HEK293 (cell line): ENCODE data around the gene GNS.
A peak's percentile ranks its signal among the peaks of the same experiment; 100 is the strongest.

ENCODE experiments used
- IKZF3 ChIP-seq: fragments of 450-650 bp; IDR thresholded peaks from 2 replicates; pipeline ENCODE4 v1.5.0; 2018; ENCODE audit warnings: missing biosample characterization, mild to moderate bottlenecking, missing genetic modification characterization, moderate library complexity
- KLF1 ChIP-seq: fragments of 450-650 bp; formaldehyde crosslinking; IDR thresholded peaks from 2 replicates; pipeline ENCODE4 v1.5.1; 2016; ENCODE audit warnings: missing biosample characterization, missing genetic modification characterization
- OSR2 ChIP-seq: fragments of 450-650 bp; formaldehyde crosslinking; IDR thresholded peaks from 2 replicates; pipeline ENCODE4 v1.5.1; 2016; ENCODE audit warnings: missing biosample characterization, missing genetic modification characterization
- OVOL3 ChIP-seq: fragments of 450-650 bp; formaldehyde crosslinking; IDR thresholded peaks from 2 replicates; pipeline ENCODE4 v1.5.1; 2016; ENCODE audit warnings: missing biosample characterization, missing genetic modification characterization
- REPIN1 ChIP-seq: fragments of 450-650 bp; formaldehyde crosslinking; IDR thresholded peaks from 2 replicates; pipeline ENCODE4 v1.5.1; 2017; ENCODE audit warnings: missing biosample characterization, missing genetic modification characterization, low read depth
- TCF7L2 ChIP-seq: IDR thresholded peaks from 2 replicates; pipeline ENCODE4 v1.6.1; 2011; ENCODE audit warnings: low read depth, mild to moderate bottlenecking, inconsistent platforms, low read length, moderate library complexity, borderline replicate concordance
- TRIM28 ChIP-seq: IDR thresholded peaks from 2 replicates; pipeline ENCODE4 v1.6.1; 2011; ENCODE audit warnings: low read length, control low read depth, borderline replicate concordance
- WT1 ChIP-seq: fragments of 450-650 bp; formaldehyde crosslinking; IDR thresholded peaks from 2 replicates; pipeline ENCODE4 v1.5.1; 2016; ENCODE audit warnings: missing biosample characterization, missing genetic modification characterization
- ZBTB21 ChIP-seq: fragments of 450-650 bp; formaldehyde crosslinking; IDR thresholded peaks from 2 replicates; pipeline ENCODE4 v1.5.1; 2017; ENCODE audit warnings: missing biosample characterization, missing genetic modification characterization
- ZBTB48 ChIP-seq: fragments of 450-650 bp; formaldehyde crosslinking; IDR thresholded peaks from 2 replicates; pipeline ENCODE4 v1.5.1; 2016; ENCODE audit warnings: missing biosample characterization, missing genetic modification characterization
- ZBTB7A ChIP-seq: fragments of 450-650 bp; formaldehyde crosslinking; IDR thresholded peaks from 2 replicates; pipeline ENCODE4 v1.5.1; 2016; ENCODE audit warnings: low read depth, missing biosample characterization, missing genetic modification characterization
- ZFP41 ChIP-seq: fragments of 450-650 bp; formaldehyde crosslinking; IDR thresholded peaks from 2 replicates; pipeline ENCODE4 v1.5.1; 2016; ENCODE audit warnings: missing biosample characterization, missing genetic modification characterization, borderline replicate concordance
- ZFP69B ChIP-seq: fragments of 450-650 bp; formaldehyde crosslinking; IDR thresholded peaks from 2 replicates; pipeline ENCODE4 v1.5.1; 2016; ENCODE audit warnings: missing biosample characterization, missing genetic modification characterization
- ZNF138 ChIP-seq: fragments of 450-650 bp; formaldehyde crosslinking; IDR thresholded peaks from 2 replicates; pipeline ENCODE4 v1.5.1; 2016; ENCODE audit warnings: missing biosample characterization, missing genetic modification characterization, borderline replicate concordance
- ZNF19 ChIP-seq: fragments of 450-650 bp; formaldehyde crosslinking; IDR thresholded peaks from 2 replicates; pipeline ENCODE4; 2016; ENCODE audit warnings: missing biosample characterization, missing genetic modification characterization, low read depth
- ZNF2 ChIP-seq: fragments of 450-650 bp; formaldehyde crosslinking; IDR thresholded peaks from 2 replicates; pipeline ENCODE4 v1.5.1; 2016; ENCODE audit warnings: missing biosample characterization, missing genetic modification characterization
- ZNF23 ChIP-seq: fragments of 450-650 bp; formaldehyde crosslinking; IDR thresholded peaks from 2 replicates; pipeline ENCODE4 v1.5.1; 2016; ENCODE audit warnings: missing biosample characterization, missing genetic modification characterization, borderline replicate concordance
- ZNF248 ChIP-seq: fragments of 450-650 bp; formaldehyde crosslinking; IDR thresholded peaks from 2 replicates; pipeline ENCODE4 v1.5.1; 2017; ENCODE audit warnings: missing biosample characterization, missing genetic modification characterization
- ZNF266 ChIP-seq: fragments of 450-650 bp; formaldehyde crosslinking; IDR thresholded peaks from 2 replicates; pipeline ENCODE4 v1.5.1; 2016; ENCODE audit warnings: missing biosample characterization, missing genetic modification characterization, low read depth
- ZNF391 ChIP-seq: fragments of 450-650 bp; formaldehyde crosslinking; IDR thresholded peaks from 2 replicates; pipeline ENCODE4 v1.5.1; 2016; ENCODE audit warnings: low read depth, missing biosample characterization, missing genetic modification characterization, borderline replicate concordance
- ZNF394 ChIP-seq: fragments of 450-650 bp; formaldehyde crosslinking; IDR thresholded peaks from 2 replicates; pipeline ENCODE4 v1.5.1; 2016; ENCODE audit warnings: missing biosample characterization, missing genetic modification characterization, mild to moderate bottlenecking, moderate library complexity, borderline replicate concordance
- ZNF510 ChIP-seq: fragments of 450-650 bp; formaldehyde crosslinking; IDR thresholded peaks from 2 replicates; pipeline ENCODE4 v1.5.1; 2018; ENCODE audit warnings: mild to moderate bottlenecking, missing genetic modification characterization, missing biosample characterization; ENCODE audit not compliant: insufficient replicate concordance
- ZNF555 ChIP-seq: fragments of 450-650 bp; formaldehyde crosslinking; conservative IDR thresholded peaks from 2 replicates; pipeline ENCODE4 v1.5.1; 2017; ENCODE audit warnings: missing biosample characterization, mild to moderate bottlenecking, missing genetic modification characterization, inconsistent platforms
- ZNF621 ChIP-seq: fragments of 450-650 bp; formaldehyde crosslinking; IDR thresholded peaks from 2 replicates; pipeline ENCODE4 v1.5.1; 2017; ENCODE audit warnings: missing biosample characterization, missing genetic modification characterization
- ZNF670 ChIP-seq: fragments of 450-650 bp; formaldehyde crosslinking; IDR thresholded peaks from 2 replicates; pipeline ENCODE4 v1.5.1; 2016; ENCODE audit warnings: missing biosample characterization, missing genetic modification characterization, low read depth
- ZNF707 ChIP-seq: fragments of 450-650 bp; formaldehyde crosslinking; IDR thresholded peaks from 2 replicates; pipeline ENCODE4 v1.5.1; 2016; ENCODE audit warnings: missing biosample characterization, missing genetic modification characterization
- ZNF768 ChIP-seq: fragments of 450-650 bp; formaldehyde crosslinking; IDR thresholded peaks from 2 replicates; pipeline ENCODE4 v1.5.1; 2018; ENCODE audit warnings: missing biosample characterization, mild to moderate bottlenecking, missing genetic modification characterization
- ZNF791 ChIP-seq: fragments of 450-650 bp; formaldehyde crosslinking; IDR thresholded peaks from 2 replicates; pipeline ENCODE4 v1.5.1; 2016; ENCODE audit warnings: missing biosample characterization, missing genetic modification characterization
- ZNF837 ChIP-seq: fragments of 450-650 bp; formaldehyde crosslinking; IDR thresholded peaks from 2 replicates; pipeline ENCODE4 v1.5.1; 2016; ENCODE audit warnings: missing biosample characterization, missing genetic modification characterization
- ZSCAN16 ChIP-seq: fragments of 450-650 bp; formaldehyde crosslinking; IDR thresholded peaks from 2 replicates; pipeline ENCODE4 v1.5.1; 2016; ENCODE audit warnings: missing biosample characterization, missing genetic modification characterization
- ZSCAN23 ChIP-seq: fragments of 450-650 bp; formaldehyde crosslinking; IDR thresholded peaks from 2 replicates; pipeline ENCODE4 v1.5.1; 2016; ENCODE audit warnings: missing biosample characterization, missing genetic modification characterization
- TF ChIP-seq, protein P1 (sequence below): fragments of 450-650 bp; formaldehyde crosslinking; IDR thresholded peaks from 2 replicates; pipeline ENCODE4 v1.5.1; 2016; ENCODE audit warnings: missing biosample characterization, missing genetic modification characterization
- TF ChIP-seq, protein P2 (sequence below): fragments of 450-650 bp; formaldehyde crosslinking; IDR thresholded peaks from 2 replicates; pipeline ENCODE4 v1.5.1; 2017; ENCODE audit warnings: missing biosample characterization, missing genetic modification characterization
- TF ChIP-seq, protein P3 (sequence below): fragments of 450-650 bp; formaldehyde crosslinking; IDR thresholded peaks from 2 replicates; pipeline ENCODE4 v1.5.1; 2016; ENCODE audit warnings: missing biosample characterization, missing genetic modification characterization
- TF ChIP-seq, protein P4 (sequence below): fragments of 450-650 bp; formaldehyde crosslinking; IDR thresholded peaks from 2 replicates; pipeline ENCODE4 v1.5.1; 2016; ENCODE audit warnings: missing biosample characterization, missing genetic modification characterization

Gene GNS

DNA sequence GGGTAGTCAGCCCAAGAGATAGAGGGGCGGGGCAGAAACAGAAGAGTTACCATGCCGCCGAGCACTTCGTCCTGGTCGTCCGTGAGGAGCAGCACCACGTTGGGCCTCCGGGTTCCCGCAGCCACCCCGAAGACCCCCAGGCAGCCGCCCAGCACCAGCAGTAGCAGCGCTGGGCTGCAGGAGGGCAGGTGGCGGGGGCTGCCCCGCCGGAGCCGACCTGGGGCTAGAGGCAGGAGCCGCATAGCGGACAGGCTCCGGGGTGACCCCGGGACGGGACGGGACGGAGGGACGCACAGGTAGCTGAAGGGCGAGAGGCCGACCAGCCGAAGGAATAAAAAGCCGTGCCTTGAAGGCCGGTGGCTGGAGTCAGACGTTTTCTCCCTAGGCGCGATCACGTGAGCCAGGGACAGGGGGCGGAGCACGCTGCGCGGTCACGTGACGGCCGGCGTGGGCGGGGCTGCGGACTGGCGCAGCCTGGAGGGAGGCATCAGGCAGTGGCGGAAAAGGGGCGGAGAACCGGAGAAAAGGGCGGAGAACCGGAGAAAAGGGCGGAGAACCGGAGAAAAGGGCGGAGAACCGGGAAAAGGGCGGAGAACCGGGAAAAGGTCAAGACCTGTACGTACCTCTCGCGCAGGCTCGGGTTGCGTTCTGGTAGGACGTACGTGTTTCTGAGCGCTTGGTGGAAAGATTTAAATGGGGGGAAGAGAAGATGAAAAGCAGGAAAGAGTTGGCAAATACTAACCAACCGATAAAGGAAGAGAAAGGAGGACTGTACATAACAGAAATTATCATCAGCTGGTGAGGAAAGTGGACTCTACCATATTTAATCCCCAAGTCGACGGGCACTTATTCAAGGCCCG is at the start of gene GNS (continued):
- TF ChIP-seq, protein P1, sequence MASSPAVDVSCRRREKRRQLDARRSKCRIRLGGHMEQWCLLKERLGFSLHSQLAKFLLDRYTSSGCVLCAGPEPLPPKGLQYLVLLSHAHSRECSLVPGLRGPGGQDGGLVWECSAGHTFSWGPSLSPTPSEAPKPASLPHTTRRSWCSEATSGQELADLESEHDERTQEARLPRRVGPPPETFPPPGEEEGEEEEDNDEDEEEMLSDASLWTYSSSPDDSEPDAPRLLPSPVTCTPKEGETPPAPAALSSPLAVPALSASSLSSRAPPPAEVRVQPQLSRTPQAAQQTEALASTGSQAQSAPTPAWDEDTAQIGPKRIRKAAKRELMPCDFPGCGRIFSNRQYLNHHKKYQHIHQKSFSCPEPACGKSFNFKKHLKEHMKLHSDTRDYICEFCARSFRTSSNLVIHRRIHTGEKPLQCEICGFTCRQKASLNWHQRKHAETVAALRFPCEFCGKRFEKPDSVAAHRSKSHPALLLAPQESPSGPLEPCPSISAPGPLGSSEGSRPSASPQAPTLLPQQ (tag by site-specific recombination): 0 out of 2 replicates have a peak, but pooled peaks have one; percentile 29
- TF ChIP-seq TCF7L2 (no peak), ZNF670 (tag by site-specific recombination) (no peak), ZNF266 (tag by site-specific recombination) (no peak), WT1 (tag by site-specific recombination) (peak; percentile 83), ZFP69B (tag by site-specific recombination) (no peak), IKZF3 (tag by site-specific recombination) (peak; percentile 100), ZNF248 (tag by site-specific recombination) (no peak), ZNF837 (tag by site-specific recombination) (no peak), KLF1 (tag by site-specific recombination) (peak; percentile 98), ZNF2 (tag by site-specific recombination) (no peak), ZBTB7A (tag by site-specific recombination) (no peak), ZNF621 (tag by site-specific recombination) (no peak), ZBTB48 (tag by site-specific recombination) (no peak), ZNF138 (tag by site-specific recombination) (no peak), ZSCAN16 (tag by site-specific recombination) (no peak), ZNF791 (tag by site-specific recombination) (no peak), ZNF707 (tag by site-specific recombination) (no peak), TRIM28 (no peak), ZNF510 (tag by site-specific recombination) (no peak), REPIN1 (tag by site-specific recombination) (no peak), ZNF19 (tag by site-specific recombination) (no peak), ZNF768 (tag by site-specific recombination) (no peak), ZBTB21 (no peak), ZNF23 (tag by site-specific recombination) (no peak), OSR2 (no peak), ZNF391 (tag by site-specific recombination) (no peak), ZNF555 (tag by site-specific recombination) (no peak), ZFP41 (tag by site-specific recombination) (no peak), ZSCAN23 (tag by site-specific recombination) (no peak), OVOL3 (tag by site-specific recombination) (no peak), ZNF394 (tag by site-specific recombination) (0 out of 2 replicates have a peak, but pooled peaks have one; percentile 34)
- TF ChIP-seq, protein P2, sequence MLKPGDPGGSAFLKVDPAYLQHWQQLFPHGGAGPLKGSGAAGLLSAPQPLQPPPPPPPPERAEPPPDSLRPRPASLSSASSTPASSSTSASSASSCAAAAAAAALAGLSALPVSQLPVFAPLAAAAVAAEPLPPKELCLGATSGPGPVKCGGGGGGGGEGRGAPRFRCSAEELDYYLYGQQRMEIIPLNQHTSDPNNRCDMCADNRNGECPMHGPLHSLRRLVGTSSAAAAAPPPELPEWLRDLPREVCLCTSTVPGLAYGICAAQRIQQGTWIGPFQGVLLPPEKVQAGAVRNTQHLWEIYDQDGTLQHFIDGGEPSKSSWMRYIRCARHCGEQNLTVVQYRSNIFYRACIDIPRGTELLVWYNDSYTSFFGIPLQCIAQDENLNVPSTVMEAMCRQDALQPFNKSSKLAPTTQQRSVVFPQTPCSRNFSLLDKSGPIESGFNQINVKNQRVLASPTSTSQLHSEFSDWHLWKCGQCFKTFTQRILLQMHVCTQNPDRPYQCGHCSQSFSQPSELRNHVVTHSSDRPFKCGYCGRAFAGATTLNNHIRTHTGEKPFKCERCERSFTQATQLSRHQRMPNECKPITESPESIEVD (tag by site-specific recombination): no peak
- TF ChIP-seq, protein P3, sequence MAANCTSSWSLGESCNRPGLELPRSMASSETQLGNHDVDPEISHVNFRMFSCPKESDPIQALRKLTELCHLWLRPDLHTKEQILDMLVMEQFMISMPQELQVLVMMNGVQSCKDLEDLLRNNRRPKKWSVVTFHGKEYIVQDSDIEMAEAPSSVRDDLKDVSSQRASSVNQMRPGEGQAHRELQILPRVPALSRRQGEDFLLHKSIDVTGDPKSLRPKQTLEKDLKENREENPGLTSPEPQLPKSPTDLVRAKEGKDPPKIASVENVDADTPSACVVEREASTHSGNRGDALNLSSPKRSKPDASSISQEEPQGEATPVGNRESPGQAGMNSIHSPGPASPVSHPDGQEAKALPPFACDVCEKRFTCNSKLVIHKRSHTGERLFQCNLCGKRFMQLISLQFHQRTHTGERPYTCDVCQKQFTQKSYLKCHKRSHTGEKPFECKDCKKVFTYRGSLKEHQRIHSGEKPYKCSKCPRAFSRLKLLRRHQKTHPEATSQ (tag by site-specific recombination): no peak
- TF ChIP-seq, protein P4, sequence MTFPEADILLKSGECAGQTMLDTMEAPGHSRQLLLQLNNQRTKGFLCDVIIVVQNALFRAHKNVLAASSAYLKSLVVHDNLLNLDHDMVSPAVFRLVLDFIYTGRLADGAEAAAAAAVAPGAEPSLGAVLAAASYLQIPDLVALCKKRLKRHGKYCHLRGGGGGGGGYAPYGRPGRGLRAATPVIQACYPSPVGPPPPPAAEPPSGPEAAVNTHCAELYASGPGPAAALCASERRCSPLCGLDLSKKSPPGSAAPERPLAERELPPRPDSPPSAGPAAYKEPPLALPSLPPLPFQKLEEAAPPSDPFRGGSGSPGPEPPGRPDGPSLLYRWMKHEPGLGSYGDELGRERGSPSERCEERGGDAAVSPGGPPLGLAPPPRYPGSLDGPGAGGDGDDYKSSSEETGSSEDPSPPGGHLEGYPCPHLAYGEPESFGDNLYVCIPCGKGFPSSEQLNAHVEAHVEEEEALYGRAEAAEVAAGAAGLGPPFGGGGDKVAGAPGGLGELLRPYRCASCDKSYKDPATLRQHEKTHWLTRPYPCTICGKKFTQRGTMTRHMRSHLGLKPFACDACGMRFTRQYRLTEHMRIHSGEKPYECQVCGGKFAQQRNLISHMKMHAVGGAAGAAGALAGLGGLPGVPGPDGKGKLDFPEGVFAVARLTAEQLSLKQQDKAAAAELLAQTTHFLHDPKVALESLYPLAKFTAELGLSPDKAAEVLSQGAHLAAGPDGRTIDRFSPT: no peak
